PC-9 (cell line): ENCODE measurements around the gene MBNL1.

Experiments
- CTCF ChIP-seq: fragments of 200-600 bp; sonication (generic); conservative IDR thresholded peaks from 2 replicates; pipeline ENCODE4 v1.6.1; 2017; ENCODE audit warnings: mixed run types, antibody characterized with exemption, mild to moderate bottlenecking, moderate library complexity
- EZH2 ChIP-seq: fragments of 200-600 bp; sonication (generic); IDR thresholded peaks from 2 replicates; pipeline ENCODE4 v1.8.0; 2017; ENCODE audit warnings: antibody characterized with exemption, low read depth

- TF ChIP-seq CTCF = no peak
- TF ChIP-seq EZH2 = no peak
These were observed 82.0 kb downstream of the MBNL1 start for GRCh38 chr3:152350776-152351175.
